CD4-positive, alpha-beta T cell treated with Interleukin-10 for 1 hour (primary cell): ENCODE results near the gene TKTL2.
"Not testable (repeated sequence)": the region's sequence is repeated elsewhere in the genome, so short reads cannot be mapped to it uniquely, and the experiment has no call there.

Source experiments
- DNase-seq: peaks from one replicate; pipeline ENCODE4 v3.0.0-alpha.2; 2020

Gene TKTL2

GRCh38 chr4:163473576-163473975, at the start of gene TKTL2:
TSS of gene TKTL2 (minus strand) at chr4:163473754. CDS start at chr4:163473734, 20 bp downstream.
- no peak for DNase-seq

GRCh38 chr4:163515198-163515597, 41.6 kb upstream of the TKTL2 start:
- DNase-seq: no peak

- no peak for DNase-seq
Measured at GRCh38 chr4:163505374-163505773, 31.8 kb upstream of the TKTL2 start.

- DNase-seq: no peak
Measured at GRCh38 chr4:163500586-163500985, 27.0 kb upstream of the TKTL2 start.

GRCh38 chr4:163495900-163496299, 22.3 kb upstream of the TKTL2 start:
- DNase-seq: peak; percentile 30

GRCh38 chr4:163494360-163495241, 21.0 kb upstream of the TKTL2 start, which contains the start of gene TMA16:
TSS of gene TMA16 (plus strand) at chr4:163494690. CDS start at chr4:163494802, 112 bp downstream.
- DNase-seq: peak; percentile 82

- peak; percentile 21 for DNase-seq
Measured at GRCh38 chr4:163493643-163494359, 20.2 kb upstream of the TKTL2 start.

- no peak for DNase-seq
Measured at GRCh38 chr4:163492951-163493504, 19.5 kb upstream of the TKTL2 start.

GRCh38 chr4:163489929-163490328, 16.4 kb upstream of the TKTL2 start:
- DNase-seq: no peak

GRCh38 chr4:163486321-163486720, 12.8 kb upstream of the TKTL2 start:
- no peak for DNase-seq

GRCh38 chr4:163485589-163485988, 12.0 kb upstream of the TKTL2 start:
- no peak for DNase-seq

GRCh38 chr4:163484906-163485305, 11.4 kb upstream of the TKTL2 start:
- peak; percentile 65 for DNase-seq

- DNase-seq: no peak
Measured at GRCh38 chr4:163482190-163482589, 8.6 kb upstream of the TKTL2 start.

- no peak for DNase-seq
Measured at GRCh38 chr4:163476761-163477438, 3.3 kb upstream of the TKTL2 start.

- no peak for DNase-seq
Measured at GRCh38 chr4:163474027-163474426, 473 bp upstream of the TKTL2 start.

- DNase-seq: no peak
Measured at GRCh38 chr4:163473130-163473529, 424 bp downstream of the TKTL2 start.

GRCh38 chr4:163470391-163470790, 3.2 kb downstream of the TKTL2 start:
- DNase-seq: no peak

- DNase-seq: no peak
Measured at GRCh38 chr4:163467082-163467770, 6.3 kb downstream of the TKTL2 start.

GRCh38 chr4:163462556-163462955, 11.0 kb downstream of the TKTL2 start:
- DNase-seq: no peak

- no peak for DNase-seq
Measured at GRCh38 chr4:163448540-163449203, 24.9 kb downstream of the TKTL2 start.

- no peak for DNase-seq
Measured at GRCh38 chr4:163447481-163447880, 26.1 kb downstream of the TKTL2 start.

GRCh38 chr4:163447023-163447422, 26.5 kb downstream of the TKTL2 start:
- not testable (repeated sequence) for DNase-seq
